Upper lobe of right lung (tissue), 1 donor: Measurements from ENCODE around the gene FKBP15. TPM values are rescaled to one million over a fixed set of nuclear protein-coding genes. Genes with fewer than 3 reads are reported as not detected.
"Not testable (repeated sequence)": the region's sequence is repeated elsewhere in the genome, so short reads cannot be mapped to it uniquely, and the experiment has no call there.

Experiments
- ATAC-seq: fragments of 200-7000 bp; cut with Tn5 transposase; one replicate; pipeline ENCODE4 v1.9.1; 2020; ENCODE audit warnings: mild to moderate bottlenecking, moderate library complexity
- DNase-seq: peaks from one replicate; pipeline ENCODE4 v3.0.0-alpha.2; 2020
- H3K27ac ChIP-seq: fragments of 200-600 bp; one replicate; pipeline ENCODE4 v1.8.0; 2022
- H3K27me3 ChIP-seq: fragments of 200-600 bp; one replicate; pipeline ENCODE4 v1.8.0; 2022; ENCODE audit warnings: mild to moderate bottlenecking
- H3K36me3 ChIP-seq: fragments of 200-600 bp; one replicate; pipeline ENCODE4 v1.8.0; 2022
- H3K4me1 ChIP-seq: fragments of 200-600 bp; one replicate; pipeline ENCODE4 v1.8.0; 2022
- H3K4me3 ChIP-seq: fragments of 200-600 bp; one replicate; pipeline ENCODE4 v1.8.0; 2022; ENCODE audit warnings: mild to moderate bottlenecking
- H3K9me3 ChIP-seq: fragments of 200-600 bp; one replicate; pipeline ENCODE4 v1.8.0; 2022
- intact Hi-C: fragments of 100-400 bp; cut with DNase I; formaldehyde crosslinking; loops from one replicate; pipeline ENCODE4 v1.11.0; 2022
- total RNA-seq: library from RNA; stranded (reverse); fragmentation: NEBNext Ultra II Directional; extraction: Animal tissue kit (Norgen Biotek cat#: 25700); gene quantifications from one replicate; pipeline ENCODE4 v1.2.1, GENCODE V29; 2021
- TF ChIP-seq, protein P1 (sequence below): fragments of 200-600 bp; IDR thresholded peaks from one replicate; pipeline ENCODE4 v1.8.0; 2022; ENCODE audit warnings: antibody characterized with exemption
- donor health status: DM: no; HTN: yes; CAD: no; lungs with severe emphysema.

The FKBP15 gene
- total RNA-seq, 1 donor from 2014 or later = 60.6 TPM

DNA sequence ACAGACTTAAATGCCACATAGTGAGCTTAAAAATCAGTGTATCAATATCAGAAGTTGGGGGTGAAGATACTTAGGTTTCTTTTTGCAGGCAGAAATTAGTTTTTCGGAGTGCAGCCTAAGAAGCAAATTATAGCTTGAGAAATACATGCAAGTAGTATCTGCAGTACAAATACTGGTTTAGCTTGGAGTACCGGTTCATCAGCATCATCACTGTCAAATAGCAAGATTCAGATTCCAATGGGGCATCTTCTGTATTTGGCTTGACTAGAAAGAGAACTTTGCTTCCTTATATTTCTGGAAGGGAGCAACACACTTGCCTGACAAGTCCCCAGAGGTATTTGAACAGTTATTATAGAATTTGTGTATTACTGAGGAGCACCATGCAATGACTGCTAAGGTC, 20.1 kb upstream of the FKBP15 start:
- no peak overlapping the region for H3K4me3 ChIP-seq
- intact Hi-C loops = no loop called here
- no peak for ATAC-seq

GRCh38 chr9:113238859-113239232, 17.8 kb upstream of the FKBP15 start:
- no peak overlapping the region for H3K4me3 ChIP-seq
- DNase-seq (no peak), ATAC-seq (no peak)
- no peaks in the 10 kb centered on the region for H3K36me3 ChIP-seq
- intact Hi-C loops = no loop called here
- H3K4me1 ChIP-seq = peaks cover 9% of the 10 kb centered on the region
- no peaks in the 10 kb centered on the region for H3K27me3 ChIP-seq
- H3K9me3 ChIP-seq = no peaks in the 10 kb centered on the region
- TF ChIP-seq, protein P1, sequence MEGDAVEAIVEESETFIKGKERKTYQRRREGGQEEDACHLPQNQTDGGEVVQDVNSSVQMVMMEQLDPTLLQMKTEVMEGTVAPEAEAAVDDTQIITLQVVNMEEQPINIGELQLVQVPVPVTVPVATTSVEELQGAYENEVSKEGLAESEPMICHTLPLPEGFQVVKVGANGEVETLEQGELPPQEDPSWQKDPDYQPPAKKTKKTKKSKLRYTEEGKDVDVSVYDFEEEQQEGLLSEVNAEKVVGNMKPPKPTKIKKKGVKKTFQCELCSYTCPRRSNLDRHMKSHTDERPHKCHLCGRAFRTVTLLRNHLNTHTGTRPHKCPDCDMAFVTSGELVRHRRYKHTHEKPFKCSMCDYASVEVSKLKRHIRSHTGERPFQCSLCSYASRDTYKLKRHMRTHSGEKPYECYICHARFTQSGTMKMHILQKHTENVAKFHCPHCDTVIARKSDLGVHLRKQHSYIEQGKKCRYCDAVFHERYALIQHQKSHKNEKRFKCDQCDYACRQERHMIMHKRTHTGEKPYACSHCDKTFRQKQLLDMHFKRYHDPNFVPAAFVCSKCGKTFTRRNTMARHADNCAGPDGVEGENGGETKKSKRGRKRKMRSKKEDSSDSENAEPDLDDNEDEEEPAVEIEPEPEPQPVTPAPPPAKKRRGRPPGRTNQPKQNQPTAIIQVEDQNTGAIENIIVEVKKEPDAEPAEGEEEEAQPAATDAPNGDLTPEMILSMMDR = no peak
- no peak overlapping the region for H3K27ac ChIP-seq

More for the DNA sequence above, 20.1 kb upstream of the FKBP15 start:
- Histone ChIP-seq H3K27ac (no peak overlapping the region), H3K4me1 (peaks cover 7% of the 10 kb centered on the region), H3K27me3 (no peaks in the 10 kb centered on the region), H3K36me3 (no peaks in the 10 kb centered on the region), H3K9me3 (no peaks in the 10 kb centered on the region)
- TF ChIP-seq, protein P1 = no peak
- DNase-seq = no peak

- no peaks in the 10 kb centered on the region for H3K36me3 ChIP-seq
- ATAC-seq (no peak), DNase-seq (no peak)
- peaks cover 14% of the 10 kb centered on the region for H3K4me1 ChIP-seq
- TF ChIP-seq, protein P1 = no peak
- H3K4me3 ChIP-seq = no peak overlapping the region
- H3K27ac ChIP-seq = no peak overlapping the region
- intact Hi-C loops = no loop called here
- H3K9me3 ChIP-seq = no peaks in the 10 kb centered on the region
- no peaks in the 10 kb centered on the region for H3K27me3 ChIP-seq
Measured at GRCh38 chr9:113238202-113238858, 17.3 kb upstream of the FKBP15 start.

DNA sequence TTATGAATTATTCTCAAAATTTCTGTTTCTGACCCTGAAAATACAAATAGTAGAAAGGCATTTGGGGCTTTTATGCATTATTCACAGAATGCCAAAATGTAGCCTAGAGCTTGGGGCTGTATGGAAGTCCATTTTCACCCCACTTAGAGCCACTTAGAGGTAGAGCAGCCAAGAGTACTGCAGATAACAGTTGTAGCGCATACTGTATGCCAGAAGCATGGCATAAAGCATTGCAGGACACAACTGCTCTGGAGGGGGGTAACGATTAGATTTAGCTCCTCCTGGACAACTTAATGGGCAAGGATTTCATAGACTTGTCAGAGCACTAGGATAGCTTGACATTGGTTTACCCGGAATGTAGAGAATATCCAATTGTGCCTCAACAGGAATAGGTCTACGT, 15.9 kb upstream of the FKBP15 start:
- ATAC-seq (no peak), DNase-seq (no peak)
- TF ChIP-seq, protein P1 = no peak
- no peaks in the 10 kb centered on the region for H3K27me3 ChIP-seq
- H3K4me3 ChIP-seq = no peak overlapping the region
- no peak overlapping the region for H3K27ac ChIP-seq
- intact Hi-C loops = no loop called here
- H3K4me1 ChIP-seq = peaks cover 24% of the 10 kb centered on the region
- H3K9me3 ChIP-seq = no peaks in the 10 kb centered on the region
- no peaks in the 10 kb centered on the region for H3K36me3 ChIP-seq

DNA sequence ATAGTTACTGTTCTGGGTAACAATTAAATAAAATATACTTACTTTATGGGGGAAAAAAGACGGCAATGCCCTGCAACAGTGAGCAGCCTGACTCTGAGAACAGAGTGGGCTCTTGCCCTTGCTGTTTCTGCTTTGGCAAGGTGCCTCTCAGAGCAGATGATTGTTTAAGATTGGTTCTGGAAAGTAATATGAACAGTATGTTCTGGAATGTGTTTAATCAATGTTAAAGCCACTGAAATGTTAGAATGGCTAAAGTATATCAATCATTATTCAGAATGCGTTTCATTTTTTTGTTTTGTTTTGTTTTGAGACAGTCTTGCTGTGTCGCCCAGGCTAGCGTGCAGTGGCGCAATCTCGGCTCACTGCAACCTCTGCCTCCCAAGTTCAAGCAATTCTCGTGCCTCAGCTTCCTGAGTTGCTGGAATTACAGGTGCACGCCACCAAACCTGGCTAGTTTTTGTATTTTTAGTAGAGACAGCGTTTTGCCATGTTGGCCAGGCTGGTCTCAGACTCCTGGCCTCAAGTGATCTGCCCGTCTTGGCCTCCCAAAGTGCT, 14.7 kb upstream of the FKBP15 start:
- ATAC-seq, H3K27me3 ChIP-seq, H3K4me3 ChIP-seq, H3K27ac ChIP-seq, intact Hi-C loops, DNase-seq, H3K9me3 ChIP-seq, H3K36me3 ChIP-seq: not testable (repeated sequence)
- H3K4me1 ChIP-seq = peaks cover 24% of the 10 kb centered on the region

- Histone ChIP-seq H3K4me3 (no peak overlapping the region), H3K4me1 (peaks cover 17% of the 10 kb centered on the region), H3K36me3 (no peaks in the 10 kb centered on the region), H3K9me3 (no peaks in the 10 kb centered on the region), H3K27me3 (no peaks in the 10 kb centered on the region), H3K27ac (no peak overlapping the region)
- TF ChIP-seq, protein P1 = no peak
- DNase-seq (no peak), ATAC-seq (no peak)
- intact Hi-C loops = no loop called here
Measured at GRCh38 chr9:113231701-113232100, 10.6 kb upstream of the FKBP15 start.
